Kidney (tissue), 14 donors: ENCODE measurements around the gene COLGALT1. TPM values are rescaled to one million over a fixed set of nuclear protein-coding genes. Genes with fewer than 3 reads are reported as not detected.

Experiments used
- DNase-seq, 5 donors: peaks; one replicate each; pipeline ENCODE4 v3.0.0-alpha.2; 2013 to 2020
- FAIRE-seq: peaks from 2 replicates; lab custom pipeline; 2012; peaks lifted over from hg19 to GRCh38; lab: Jason Lieb, UNC
- H3K27ac ChIP-seq, 2 donors: one replicate each; pipeline ENCODE4 v1.7.0; 2013; ENCODE audit warnings: low read depth in 2 of 2, low read length in 2 of 2, inconsistent platforms in 1 of 2
- H3K27me3 ChIP-seq: one replicate; pipeline ENCODE4 v1.7.1; 2013; ENCODE audit warnings: low read length, inconsistent platforms; ENCODE audit not compliant: control insufficient read depth, insufficient read depth
- H3K36me3 ChIP-seq, 3 donors: one replicate each; pipeline versions ENCODE4 v1.7.0 to v1.7.1; 2013; ENCODE audit warnings: low read length in 3 of 3, control low read depth in 1 of 3, inconsistent platforms in 1 of 3; ENCODE audit not compliant: insufficient read depth in 3 of 3, control insufficient read depth in 2 of 3
- H3K4me1 ChIP-seq, 3 donors: one replicate each; pipeline versions ENCODE4 v1.7.0 to v1.7.1; 2013; ENCODE audit warnings: low read length in 3 of 3, inconsistent platforms in 1 of 3, low read depth in 1 of 3; ENCODE audit not compliant: control insufficient read depth in 2 of 3, insufficient read depth in 2 of 3
- H3K4me3 ChIP-seq, 3 donors: one replicate each; pipeline versions ENCODE4 v1.7.0 to v1.8.1; 2013; ENCODE audit warnings: low read length in 3 of 3, control low read depth in 1 of 3, inconsistent platforms in 1 of 3
- H3K9ac ChIP-seq, 3 donors: one replicate each; pipeline versions ENCODE4 v1.7.0 to v1.7.1; 2013; ENCODE audit warnings: low read length in 3 of 3, control low read depth in 1 of 3, inconsistent platforms in 1 of 3
- H3K9me3 ChIP-seq, 3 donors: one replicate each; pipeline versions ENCODE4 v1.7.0 to v1.7.1; 2013; ENCODE audit warnings: low read length in 3 of 3, control low read depth in 1 of 3, inconsistent platforms in 1 of 3; ENCODE audit not compliant: control insufficient read depth in 2 of 3, insufficient read depth in 1 of 3
- CTCF ChIP-seq: IDR thresholded peaks from 3 replicates; pipeline ENCODE4 v1.5.1; 2012; ENCODE audit warnings: mild to moderate bottlenecking, moderate library complexity, borderline replicate concordance; ENCODE audit not compliant: insufficient read depth; ENCODE audit errors: extremely low read depth
- intact Hi-C: fragments of 100-400 bp; cut with DNase I; formaldehyde crosslinking; loops from one replicate; pipeline ENCODE4 v1.11.1; 2022
- polyA plus RNA-seq: library from polyadenylated mRNA; stranded (reverse); fragments of 350-450 nt; fragmentation: Illumina TruSeq; extraction: RNeasy Lipid Tissue Mini Kit (QIAGEN cat#74804); gene quantifications from one replicate; pipeline ENCODE4 v1.2.3, GENCODE V29; 2014; ENCODE audit warnings: low read depth, low replicate concordance; ENCODE audit not compliant: insufficient read depth
- total RNA-seq: library from RNA; stranded (reverse); fragmentation: NEBNext Ultra II Directional; extraction: Animal tissue kit (Norgen Biotek cat#: 25700); gene quantifications from one replicate; pipeline ENCODE4 v1.2.1, GENCODE V29; 2021
- donor health status: control.
- donor health status: control.
- donor health status: control.
- donor health status: control.
- donor health status: control.
- donor health status: DM: yes; HTN: yes; CAD: no.
- donor health status: Normal renal cell carcinoma (clear cell type).

Gene COLGALT1
- total and polyA plus RNA-seq, 2 donors from 2014 or later = 23.6 to 66.2 TPM

GRCh38 chr19:17542042-17542441 is 13.4 kb upstream of the COLGALT1 start:
- H3K36me3 ChIP-seq = no peaks in the 10 kb centered on the region
- no peaks in the 10 kb centered on the region for H3K9me3 ChIP-seq
- no peak overlapping the region for H3K27ac ChIP-seq
- H3K4me1 ChIP-seq = peaks cover 0 to 7% (median 0%) of the 10 kb centered on the region in 3 donors
- intact Hi-C loops = no loop called here
- DNase-seq (peak in 1 of 5 donors; percentile 43), FAIRE-seq (no peak)
- TF ChIP-seq CTCF = no peak
- no peak overlapping the region for H3K4me3 ChIP-seq
- H3K27me3 ChIP-seq = no peaks in the 10 kb centered on the region
- no peak overlapping the region for H3K9ac ChIP-seq

GRCh38 chr19:17542793-17543582 is 12.5 kb upstream of the COLGALT1 start:
- FAIRE-seq (no peak), DNase-seq (peak in 1 of 5 donors; percentile 64)

DNA sequence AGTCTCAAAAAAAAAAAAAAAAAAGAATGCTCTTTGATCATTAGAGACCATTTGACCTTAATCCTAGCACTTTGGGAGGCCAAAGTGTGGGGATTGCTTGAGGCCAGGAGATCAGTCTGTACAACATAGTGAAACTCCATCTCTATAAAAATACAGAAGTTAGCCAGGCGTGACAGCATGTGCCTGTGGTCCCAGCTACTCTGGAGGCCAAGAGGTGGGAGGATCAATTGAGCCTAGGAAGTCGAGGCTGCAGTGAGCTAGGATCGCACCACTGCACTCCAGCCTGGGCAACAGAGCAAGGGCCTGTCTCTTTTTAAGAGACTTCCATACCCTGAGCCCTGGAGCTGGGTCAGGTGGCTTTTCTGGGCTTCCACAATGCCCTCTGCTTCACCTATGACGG is 11.5 kb upstream of the COLGALT1 start:
- H3K4me3 ChIP-seq = no peak overlapping the region
- FAIRE-seq = no peak
- intact Hi-C loops = no loop called here

More at GRCh38 chr19:17542793-17543582, 12.5 kb upstream of the COLGALT1 start:
- no peak for TF ChIP-seq CTCF
- Histone ChIP-seq H3K9ac (no peak overlapping the region), H3K27me3 (no peaks in the 10 kb centered on the region), H3K36me3 (no peaks in the 10 kb centered on the region), H3K27ac (no peak overlapping the region), H3K9me3 (no peaks in the 10 kb centered on the region), H3K4me3 (no peak overlapping the region), H3K4me1 (peaks cover 0 to 7% (median 0%) of the 10 kb centered on the region in 3 donors)
- intact Hi-C loops = no loop called here

More for the DNA sequence above, 11.5 kb upstream of the COLGALT1 start:
- DNase-seq = no peak
- no peak overlapping the region for H3K27ac ChIP-seq
- no peak for TF ChIP-seq CTCF
- no peak overlapping the region for H3K9ac ChIP-seq
- H3K4me1 ChIP-seq = peaks cover 0 to 3% (median 0%) of the 10 kb centered on the region in 3 donors
- no peaks in the 10 kb centered on the region for H3K36me3 ChIP-seq
- no peaks in the 10 kb centered on the region for H3K27me3 ChIP-seq
- no peaks in the 10 kb centered on the region for H3K9me3 ChIP-seq
